ENCODE results near the gene TUBB6. TPM values are rescaled to one million over a fixed set of nuclear protein-coding genes. Genes with fewer than 3 reads are reported as not detected.

The TUBB6 gene
- total RNA-seq: 872 and 961 TPM in 2 replicates

DNA sequence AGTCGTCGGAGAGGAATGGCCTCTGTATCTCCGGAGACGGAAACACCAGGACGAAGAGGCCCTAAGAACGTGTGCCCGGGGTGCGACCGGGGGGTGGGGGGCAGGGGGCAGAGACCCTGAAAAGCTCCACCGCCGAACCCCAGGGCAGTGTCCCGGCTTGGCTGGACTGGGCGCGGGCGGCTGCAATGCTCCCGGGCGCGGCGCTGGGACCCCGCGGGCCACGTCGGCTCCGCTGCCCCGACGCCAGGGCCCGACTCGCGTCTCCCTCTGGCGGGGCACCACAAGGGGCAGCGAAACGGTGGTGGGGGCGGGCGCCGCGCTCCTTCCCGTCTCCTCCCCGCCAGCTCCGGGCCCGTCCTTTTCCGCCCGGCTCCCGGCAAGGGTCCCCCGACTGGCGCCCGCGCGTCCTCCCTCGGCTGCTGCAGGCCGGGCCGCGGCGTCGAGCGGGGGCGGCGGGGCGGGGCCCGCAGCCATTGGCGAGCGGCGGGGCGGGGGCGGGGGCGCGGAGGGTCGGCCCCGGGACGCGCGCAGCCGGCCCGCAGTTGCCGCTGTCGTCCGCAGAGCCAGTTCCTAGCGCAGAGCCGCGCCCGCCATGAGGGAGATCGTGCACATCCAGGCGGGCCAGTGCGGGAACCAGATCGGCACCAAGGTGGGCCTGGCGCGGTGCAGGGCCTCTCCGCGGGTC lies at the start of gene TUBB6:
Gene TUBB6 (plus strand): TSS at position 541 of the 685 bp plus-strand sequence. CDS start 52 bp downstream, at position 593.
- no peak for DNase-seq (ENCODE audit: extremely low read depth, low read depth, low spot score)

DNA sequence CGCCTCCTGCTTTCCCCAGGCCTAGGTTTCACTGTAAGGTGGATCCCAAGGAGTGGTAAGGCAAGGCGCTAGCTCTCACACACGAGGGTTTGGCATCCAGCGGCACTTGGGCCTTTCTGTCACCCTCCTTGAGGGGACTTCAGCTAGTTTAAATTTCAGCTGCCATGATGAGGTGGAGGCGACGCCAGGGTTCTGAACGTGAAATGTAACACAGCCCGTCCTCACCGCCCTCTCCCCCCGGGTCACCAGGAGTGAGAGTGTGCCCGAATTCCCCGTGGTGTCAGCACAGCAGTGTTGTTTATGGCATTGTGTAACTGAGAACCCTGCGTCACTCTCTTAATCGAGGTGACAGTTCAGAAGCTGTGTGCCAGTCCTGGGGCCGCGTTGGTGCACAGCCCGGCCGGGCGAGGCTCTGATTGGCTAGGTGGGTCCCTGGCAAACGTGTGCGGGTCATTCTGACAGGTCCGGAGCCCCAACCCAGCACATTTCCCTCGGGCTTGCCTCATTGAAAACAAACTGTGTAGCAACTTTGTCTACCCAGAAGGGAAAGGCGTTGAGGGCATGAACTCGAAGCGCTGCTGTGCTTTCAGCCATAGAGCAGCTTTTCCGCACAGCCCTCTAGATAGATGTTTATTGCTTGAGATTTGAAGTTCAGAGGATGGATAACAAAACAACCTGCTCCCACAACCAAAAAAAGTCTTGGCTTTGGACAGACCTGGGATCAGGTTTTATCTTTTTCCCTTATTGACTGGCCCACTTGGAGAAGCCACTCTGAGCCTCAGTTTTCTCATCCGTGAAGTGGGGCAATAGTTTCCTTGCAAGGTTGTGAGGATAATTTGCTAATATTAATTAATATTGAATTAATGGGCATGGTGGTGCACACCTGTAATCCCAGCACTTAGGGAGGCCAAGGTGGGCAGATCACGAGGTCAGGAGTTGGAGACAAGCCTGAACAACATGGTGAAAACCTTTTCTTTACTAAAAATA lies 49.0 kb upstream of the TUBB6 start:
- DNase-seq (ENCODE audit: extremely low read depth, low read depth, low spot score): no peak

DNA sequence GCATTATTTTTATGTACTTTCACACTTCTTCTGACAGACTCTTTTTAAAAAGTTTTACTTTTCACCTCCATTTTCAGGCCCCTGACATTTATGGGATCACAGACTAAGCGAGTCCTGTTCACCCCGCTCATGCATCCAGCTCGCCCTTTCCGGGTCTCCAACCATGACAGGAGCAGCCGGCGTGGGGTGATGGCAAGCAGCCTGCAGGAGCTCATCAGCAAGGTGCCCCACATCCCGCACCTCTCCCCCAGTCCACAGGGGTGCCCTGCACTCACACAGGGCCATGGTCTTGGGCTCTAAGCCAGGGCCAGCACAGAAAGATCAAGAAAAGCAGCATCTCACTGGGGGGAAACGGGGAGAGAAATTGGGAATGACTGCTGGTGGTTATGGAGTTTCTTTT lies 45.3 kb upstream of the TUBB6 start:
- DNase-seq (ENCODE audit: extremely low read depth, low read depth, low spot score): no peak

DNA sequence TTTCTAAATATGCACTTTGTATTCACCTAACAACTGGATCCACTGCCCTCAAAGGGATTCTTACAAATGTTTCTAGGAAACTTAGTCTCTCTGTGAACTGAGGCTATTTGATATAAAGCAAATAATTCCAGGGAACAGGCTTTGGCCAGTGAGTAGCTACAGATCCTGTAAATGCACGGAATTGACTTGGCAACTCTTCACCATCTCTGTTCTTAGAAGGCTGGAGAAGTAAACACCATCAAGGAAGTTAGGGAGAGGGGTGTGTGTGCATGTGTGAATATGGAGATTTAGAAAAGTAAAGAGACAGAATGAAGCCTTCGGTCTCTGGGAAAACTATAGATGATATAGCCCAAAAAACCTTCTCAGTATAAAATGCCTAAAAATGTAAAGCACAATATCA lies 43.2 kb upstream of the TUBB6 start:
- DNase-seq (ENCODE audit: extremely low read depth, low read depth, low spot score): no peak

DNA sequence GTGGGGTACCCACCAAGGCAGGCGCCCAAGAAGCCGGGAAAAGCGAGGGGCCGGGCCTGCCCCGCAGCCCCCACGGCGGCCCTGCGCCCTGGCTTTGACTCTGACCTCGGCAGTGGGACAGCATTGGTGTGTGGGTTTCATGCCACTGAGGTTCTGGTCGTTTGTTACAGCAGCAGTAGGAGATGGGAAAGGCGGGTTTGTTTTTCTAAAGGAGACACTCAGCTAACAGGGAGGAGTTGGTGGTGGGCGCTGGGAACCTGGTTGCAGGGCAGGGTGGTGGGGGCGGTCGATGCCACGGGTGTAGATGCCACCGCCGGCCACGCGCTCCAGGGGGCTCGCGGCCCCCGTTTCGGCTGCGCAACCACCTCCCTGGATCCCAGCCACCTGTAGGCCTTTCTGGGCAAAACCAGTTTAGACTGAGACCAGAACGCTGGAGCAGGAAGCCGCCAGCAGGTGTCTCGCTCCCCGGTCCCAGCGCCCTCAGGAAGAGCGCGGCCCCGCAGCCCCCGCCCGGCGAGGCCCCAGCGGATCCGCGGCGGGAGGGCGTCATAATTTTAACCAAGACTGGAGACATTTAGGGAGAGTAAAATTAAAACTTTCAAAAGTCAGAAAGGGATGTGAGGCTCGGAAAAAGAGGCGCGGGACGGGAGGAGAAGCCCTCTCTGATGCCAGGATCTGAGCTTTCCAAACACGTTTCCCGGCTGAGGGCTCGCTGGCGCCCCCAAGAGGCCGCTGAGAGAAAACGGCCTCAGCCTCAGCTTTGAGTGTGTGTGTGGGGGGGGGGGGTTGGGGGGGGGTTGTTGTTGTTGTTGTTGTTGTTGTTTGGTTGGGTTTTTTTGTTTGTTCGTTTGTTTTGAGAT lies 36.4 kb upstream of the TUBB6 start:
- no peak for DNase-seq (ENCODE audit: extremely low read depth, low read depth, low spot score)

DNA sequence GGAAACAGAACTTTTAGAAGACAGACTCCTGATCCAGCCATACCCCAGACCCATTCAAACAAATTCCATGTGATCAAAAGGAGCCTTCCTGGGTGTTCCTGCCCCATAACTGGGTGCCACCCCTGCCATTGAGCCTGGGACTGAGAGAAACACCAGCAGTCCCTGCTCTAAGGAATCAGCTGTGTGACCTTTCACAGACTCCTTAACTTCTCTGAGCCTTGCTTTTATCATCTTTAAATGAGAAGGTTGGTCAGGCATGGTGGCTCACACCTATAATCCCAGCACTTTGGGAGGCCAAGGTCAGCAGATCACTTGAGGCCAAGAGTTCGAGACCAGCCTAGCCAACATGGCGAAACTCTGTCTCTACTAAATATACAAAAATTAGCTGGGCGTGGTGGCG lies 33.2 kb upstream of the TUBB6 start:
- DNase-seq (ENCODE audit: extremely low read depth, low read depth, low spot score): no peak

DNA sequence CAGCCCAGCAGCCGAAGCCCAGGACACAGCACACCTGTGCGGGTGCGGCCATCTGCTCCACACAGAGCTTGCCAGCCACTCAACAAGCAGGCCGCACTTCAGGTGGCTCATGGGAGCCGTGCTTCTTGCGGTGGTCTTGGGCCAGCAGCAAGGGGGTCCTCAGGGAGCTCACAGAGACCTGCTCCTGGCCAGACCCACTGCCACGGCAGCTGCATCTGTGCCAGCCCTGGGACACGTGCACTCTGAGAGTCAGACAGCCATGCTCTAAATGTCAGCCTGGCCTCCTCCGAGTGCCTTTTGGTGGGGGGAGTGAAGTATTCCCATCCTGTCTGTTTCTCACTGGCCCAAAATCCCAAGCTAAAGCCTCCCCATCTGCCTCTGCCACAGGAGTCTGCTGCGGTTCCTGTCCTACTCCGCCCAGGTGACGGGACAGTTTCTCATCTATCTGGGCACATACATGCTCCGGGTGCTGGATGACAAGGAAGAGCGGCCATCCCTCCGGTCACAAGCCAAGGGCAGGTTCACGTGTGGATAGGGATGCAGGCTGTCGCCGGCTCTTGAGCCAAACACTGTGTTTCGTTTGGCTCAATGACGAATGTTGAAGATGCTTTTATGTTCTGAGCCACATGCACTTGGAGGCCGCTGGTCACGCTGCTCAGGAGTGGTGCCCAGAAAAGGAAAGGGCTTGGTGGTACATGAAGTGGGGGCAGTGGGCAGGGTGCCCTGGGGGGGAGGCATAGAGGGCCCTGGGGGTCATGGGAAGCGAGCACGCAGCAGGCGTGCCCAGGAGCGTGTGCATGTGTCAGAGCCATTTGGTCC lies 31.1 kb upstream of the TUBB6 start:
- no peak for DNase-seq (ENCODE audit: extremely low read depth, low read depth, low spot score)

DNA sequence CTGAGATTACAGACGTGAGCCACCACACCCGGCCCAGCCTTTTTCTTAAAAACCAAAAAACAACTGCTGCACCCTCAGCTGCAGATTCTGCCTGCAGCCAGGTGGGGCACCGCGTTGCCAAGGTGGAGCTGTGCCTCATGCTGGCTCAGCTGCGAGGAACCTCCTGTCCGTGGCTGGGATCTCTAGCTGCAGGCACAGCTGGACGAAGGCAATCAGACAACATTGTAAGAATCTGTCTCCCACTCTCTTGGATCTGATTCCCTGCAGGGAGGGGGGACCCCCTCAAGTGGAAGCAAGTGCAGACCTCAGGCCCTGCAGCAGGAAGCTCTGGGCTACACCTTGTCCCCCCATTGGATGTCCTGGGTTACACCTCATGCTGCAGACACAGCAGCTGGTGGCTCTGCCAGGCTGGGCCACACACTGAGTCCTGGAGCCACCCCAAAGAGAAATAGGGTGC lies 29.8 kb upstream of the TUBB6 start:
- DNase-seq (ENCODE audit: extremely low read depth, low read depth, low spot score): no peak

DNA sequence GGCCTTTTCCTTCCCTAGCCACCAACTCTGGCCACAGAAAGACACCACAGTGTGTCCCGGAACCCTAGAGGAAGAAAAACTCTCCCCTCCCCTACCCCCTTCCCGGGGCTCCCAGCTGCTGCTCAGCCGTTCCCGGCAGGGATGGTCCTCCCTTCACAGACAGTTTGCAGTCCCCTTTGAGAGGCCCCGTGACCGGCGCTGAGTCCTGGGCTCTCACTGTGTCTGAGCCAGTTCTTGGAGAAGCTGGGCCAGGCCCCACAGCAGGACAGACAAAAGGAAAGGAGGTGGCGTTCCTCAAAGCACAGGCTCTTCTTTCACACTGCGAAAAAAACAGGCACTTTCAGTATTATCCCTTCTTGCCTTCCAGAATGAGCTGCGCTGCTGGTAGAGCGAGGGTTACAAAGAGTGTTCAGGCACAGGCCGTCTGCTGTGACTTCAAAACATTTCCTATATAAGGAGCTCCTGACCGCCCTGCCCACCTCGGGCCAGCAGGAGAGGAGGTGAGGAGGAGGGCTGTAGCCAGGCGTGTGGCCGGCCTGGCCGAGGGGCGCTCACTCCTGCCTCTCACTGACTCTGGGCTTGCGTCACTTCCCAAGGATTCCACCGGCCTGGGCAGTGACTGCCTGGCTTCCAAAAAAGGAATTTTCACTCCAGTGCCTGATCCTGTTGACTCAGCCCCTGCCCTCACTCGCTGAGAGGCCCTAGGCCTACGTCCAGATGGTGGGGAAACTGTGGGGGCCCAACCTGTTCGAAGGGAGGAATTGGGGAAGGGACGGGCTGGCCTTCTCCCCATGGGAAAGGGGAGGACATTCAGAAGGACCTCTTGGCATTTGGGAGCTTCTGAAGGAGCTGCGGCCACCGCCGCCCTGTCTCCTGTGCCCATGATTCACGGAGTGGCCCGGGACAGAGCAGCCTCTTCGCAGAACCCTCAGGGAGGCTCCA lies 29.0 kb upstream of the TUBB6 start:
- DNase-seq (ENCODE audit: extremely low read depth, low read depth, low spot score): peak; percentile 91

DNA sequence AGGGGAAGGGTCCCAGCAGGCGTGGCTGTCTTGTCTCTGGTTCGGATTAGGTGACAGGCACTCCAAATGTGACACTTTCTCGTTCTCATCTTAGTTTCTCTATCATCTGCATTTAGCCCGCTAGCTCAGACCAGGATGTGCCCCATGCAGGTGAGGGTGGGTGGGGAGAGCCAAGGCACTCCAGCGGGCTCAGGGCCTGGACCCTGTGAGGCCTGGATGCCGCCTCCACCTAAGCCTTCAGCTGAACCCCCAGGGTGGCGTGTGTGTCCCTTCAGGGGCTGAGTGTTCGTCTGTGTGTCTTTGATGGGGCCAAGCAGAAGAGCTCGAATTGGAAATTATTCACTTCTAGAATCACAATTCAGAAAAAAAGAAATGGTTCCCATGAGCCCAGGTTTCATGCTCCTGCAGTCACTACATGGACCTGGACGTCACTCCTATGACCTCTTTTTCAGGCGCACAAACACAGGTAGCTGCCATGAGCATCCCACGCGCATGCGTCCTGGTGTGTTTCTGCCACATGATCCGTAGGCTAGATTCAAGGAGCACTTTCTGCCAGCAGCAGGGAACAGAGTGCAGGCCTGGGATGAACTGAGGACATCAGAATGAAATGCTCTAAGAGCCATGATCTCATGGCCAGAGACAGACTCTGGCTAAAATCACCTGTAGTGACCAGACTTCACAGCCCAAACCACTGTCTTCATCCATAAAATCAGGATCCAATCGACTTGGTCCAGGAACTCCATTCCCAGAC lies 28.1 kb upstream of the TUBB6 start:
- DNase-seq (ENCODE audit: extremely low read depth, low read depth, low spot score): no peak

DNA sequence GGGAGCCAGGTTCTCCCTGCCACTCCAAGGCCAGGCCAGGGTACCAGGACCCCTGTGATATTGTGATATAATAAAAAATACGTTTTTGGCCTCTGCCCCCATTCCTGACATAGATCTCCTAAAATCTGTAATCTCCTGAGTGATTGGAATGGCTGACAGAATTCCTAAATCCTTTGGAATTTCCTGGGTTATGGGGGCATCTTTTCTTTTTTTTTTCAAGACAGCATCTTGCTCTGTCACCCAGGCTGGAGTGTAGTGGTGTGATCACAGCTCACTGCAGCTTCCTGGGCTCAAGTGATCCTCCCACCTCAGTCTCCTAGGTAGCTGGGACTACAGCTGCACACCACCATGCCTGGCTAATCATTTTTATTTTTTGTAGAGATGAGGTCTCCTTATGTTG lies 26.2 kb upstream of the TUBB6 start:
- no peak for DNase-seq (ENCODE audit: extremely low read depth, low read depth, low spot score)

DNA sequence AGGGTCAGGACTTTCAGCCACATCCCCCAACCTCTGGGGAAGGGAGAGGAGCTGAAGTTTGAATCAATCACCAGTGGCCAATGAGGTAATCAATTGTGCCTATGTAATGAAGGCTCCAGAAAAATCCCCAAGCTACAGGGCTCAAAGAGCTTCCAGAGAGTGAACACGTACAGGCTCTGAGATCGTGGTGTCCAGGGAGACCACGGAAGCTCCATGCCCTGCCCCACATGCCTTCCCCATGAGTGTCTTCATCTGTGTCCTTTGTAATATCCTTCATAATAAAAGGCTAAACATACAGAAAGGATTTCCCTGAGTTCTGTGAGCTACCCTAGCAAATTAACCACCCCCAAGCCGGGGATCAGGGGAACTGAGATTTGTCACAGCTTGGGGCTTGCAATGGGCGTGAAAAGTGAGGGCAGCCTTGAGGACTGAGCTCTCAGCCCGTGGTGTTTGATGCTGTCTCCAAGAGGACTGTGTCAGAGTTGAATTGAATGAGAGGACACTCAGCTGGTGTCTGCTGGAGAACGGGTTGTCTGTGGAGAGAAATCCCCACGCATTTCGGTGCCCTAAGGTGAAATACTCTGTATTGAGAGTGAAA lies 25.5 kb upstream of the TUBB6 start:
- no peak for DNase-seq (ENCODE audit: extremely low read depth, low read depth, low spot score)

DNA sequence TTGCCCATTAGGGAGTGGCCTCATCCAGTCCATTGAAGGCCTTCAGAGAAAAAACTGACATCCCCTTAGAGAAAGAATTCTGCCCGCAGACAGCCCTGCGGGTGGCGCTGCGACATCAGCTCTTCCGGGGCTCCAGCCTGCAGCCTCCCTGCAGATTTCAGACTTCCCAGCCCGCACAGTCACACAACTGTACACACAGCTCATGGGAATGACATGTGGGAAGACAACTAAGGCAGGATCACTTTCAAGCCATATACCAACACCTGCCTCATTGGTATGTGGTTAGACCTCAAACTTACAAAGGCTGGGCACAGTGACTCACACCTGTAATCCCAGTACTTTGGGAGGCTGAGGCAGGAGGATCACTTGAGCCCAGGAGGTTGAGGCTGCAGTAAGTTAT lies 24.8 kb upstream of the TUBB6 start:
- no peak for DNase-seq (ENCODE audit: extremely low read depth, low read depth, low spot score)

DNA sequence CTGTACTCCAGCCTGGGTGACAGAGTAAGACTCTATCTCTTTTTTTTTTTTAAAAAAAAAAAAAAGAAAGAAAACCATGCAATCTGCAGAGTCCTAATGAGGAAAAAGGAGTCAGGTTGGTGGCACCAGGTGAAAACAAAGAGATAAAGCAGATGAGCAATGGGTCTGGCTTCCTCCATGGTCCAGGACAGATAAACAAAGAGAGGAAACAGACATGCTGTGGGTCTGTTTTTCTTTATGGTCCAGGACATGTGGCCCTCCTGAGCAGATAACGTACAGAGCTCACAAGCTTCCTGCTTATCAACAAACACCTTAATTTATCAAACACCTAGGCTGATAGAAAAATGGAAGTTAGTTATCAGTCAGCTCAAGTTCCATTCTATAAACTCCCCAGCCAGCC lies 24.4 kb upstream of the TUBB6 start:
- no peak for DNase-seq (ENCODE audit: extremely low read depth, low read depth, low spot score)

DNA sequence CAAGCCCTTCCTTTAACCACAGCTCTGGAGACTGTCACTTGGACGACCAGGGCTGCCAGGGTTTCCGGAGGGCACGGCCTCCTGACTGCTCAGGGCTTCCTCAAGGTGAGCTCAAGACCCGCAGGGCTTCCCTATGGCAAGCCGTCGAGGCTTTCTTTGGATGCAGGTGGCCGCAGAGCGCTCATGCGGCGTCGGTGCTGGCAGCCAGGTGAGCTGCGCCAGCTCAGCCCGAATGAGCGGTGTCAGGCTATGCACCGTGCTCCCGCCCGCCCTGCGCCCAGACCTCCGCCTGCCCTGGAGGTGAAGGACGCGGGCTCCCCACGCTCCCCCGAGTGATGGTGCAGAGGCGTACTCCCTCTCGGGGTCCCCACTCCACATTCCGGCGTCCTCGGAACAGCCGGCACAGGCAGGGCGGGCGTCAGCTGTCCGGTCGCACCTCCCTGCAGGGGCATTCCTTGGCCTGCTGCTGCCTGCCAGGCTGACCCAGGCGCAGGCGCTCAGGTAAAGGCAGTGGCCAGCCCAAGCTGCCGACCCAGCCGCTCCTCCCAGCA lies 20.8 kb upstream of the TUBB6 start:
- DNase-seq (ENCODE audit: extremely low read depth, low read depth, low spot score): no peak

DNA sequence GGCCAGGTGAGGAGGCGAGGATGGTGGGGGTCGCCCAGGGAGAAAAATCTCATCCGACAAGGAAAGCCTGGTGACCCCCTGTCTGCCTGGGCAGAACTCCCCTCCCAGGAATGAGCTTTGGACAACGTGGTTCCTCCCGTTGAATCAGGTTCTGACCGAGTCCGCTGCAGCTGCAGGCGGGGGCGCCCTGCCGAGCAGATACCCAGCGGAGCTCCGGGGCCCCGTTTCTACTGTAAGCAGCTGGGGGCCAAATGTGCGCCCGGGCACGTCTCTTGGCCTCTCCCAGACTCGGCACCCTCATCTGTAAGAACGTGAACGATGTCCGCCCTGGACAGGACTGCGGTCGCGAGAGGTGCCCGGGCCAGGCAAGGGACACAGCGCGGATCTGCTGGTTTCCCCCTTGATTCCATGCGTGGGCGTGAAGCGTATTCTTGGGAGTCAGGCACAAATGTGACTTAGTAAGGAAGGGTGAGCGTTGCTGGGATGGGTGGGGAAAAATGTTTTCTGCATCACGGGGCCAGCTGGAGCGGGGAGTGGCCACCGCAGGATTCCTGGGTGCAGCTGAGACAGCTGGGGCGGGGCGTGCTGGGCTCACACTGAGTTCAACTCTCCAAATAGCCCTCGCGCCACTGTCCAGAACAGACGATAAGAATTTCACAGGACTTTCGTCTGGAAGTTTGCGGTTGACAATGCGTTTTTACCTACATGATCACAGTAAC lies 20.2 kb upstream of the TUBB6 start:
- no peak for DNase-seq (ENCODE audit: extremely low read depth, low read depth, low spot score)

DNA sequence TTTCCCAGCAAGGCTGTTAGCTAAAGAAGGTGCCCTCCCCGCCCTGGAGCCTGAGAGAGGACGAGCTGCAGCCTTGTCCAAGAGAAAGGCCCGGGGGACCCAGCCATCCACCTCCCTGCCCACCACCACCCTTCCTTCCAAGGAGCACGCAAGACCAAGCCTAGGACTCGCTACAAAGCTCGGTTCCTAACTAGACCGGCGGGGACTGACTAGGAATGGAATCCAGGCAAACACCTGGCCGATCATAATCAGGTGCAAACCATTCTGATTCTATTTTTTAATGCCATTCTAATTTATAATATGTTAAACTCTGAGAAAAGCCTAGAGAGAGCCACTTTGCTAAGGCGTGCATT lies 19.7 kb upstream of the TUBB6 start:
- DNase-seq (ENCODE audit: extremely low read depth, low read depth, low spot score): no peak
